CD4-positive, alpha-beta T cell treated with Interleukin-6 for 4 hours (primary cell): ENCODE measurements around the gene C1QA.

Experiments
- DNase-seq: peaks from one replicate; pipeline ENCODE4 v3.0.0-alpha.2; 2020; ENCODE audit warnings: mixed read lengths

Gene C1QA

DNA sequence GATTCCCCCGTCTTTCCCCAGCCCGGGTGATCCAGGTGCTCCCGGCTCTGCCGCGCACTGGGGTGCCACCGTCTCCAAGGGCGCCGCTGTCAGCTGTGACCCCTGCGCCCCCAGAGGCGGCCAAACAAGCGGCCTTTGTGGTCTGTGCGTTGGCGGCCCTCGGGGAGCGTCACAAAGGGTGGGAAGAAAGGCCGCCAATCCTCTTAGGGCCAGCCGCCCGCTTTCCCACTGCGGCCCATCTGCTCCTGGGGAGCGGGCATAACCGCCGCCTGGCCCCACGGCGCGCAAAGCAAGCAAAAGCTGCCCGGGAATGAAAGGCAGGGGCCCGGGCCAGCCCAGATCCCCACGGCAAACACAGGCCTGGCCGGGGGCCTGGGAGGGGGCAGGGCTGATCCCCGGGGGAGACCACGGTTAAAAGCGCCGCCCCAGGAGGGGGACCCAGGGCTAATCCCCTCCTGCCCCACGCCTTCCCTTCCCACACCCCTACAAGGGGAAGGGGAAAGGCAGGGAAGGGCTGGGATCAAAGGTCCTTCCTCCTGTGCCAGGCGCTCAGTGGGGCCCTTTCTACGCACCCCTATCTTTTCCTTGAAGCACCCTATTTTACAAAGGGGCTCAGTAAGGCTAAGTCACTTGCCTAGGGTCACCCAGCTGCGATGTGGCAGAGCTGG lies 40.6 kb downstream of the C1QA start:
- DNase-seq = no peak

DNA sequence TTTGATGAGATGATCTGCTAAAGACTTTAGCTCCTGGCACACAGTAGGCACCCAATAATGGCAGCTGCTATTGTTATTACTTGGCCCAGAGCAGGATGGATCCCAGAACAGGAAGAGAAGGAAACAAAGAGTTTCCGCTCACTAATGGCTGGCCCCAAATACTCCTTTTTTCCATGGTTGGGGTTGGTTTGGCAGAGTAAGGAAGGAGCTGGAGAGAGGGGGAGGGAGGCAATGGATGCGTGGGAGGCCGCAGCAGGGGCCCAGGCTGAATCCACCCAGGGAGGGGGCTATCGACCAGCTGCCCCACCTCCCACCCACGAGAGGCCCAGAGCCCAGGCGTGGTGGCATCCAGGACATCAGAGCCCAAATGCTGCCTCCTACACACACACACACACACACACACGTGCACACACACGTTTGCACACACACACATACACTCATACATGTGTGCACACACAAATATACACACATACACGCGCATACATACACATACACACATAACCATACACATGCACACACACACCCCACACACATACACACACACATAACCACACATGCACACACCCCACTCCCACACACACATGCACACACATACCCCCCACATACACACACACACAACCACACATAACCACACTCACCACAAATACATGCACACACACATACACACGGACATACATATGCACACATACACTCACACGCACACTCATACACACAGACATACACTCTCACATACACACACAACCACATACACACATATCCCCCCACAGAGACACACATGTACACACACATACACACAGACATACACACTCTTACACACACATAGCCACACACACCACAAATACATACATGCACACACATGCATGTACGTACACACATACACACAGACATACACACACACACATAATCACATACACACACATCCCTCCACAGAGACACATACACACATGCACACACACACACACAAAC lies 41.8 kb downstream of the C1QA start:
- no peak for DNase-seq

DNA sequence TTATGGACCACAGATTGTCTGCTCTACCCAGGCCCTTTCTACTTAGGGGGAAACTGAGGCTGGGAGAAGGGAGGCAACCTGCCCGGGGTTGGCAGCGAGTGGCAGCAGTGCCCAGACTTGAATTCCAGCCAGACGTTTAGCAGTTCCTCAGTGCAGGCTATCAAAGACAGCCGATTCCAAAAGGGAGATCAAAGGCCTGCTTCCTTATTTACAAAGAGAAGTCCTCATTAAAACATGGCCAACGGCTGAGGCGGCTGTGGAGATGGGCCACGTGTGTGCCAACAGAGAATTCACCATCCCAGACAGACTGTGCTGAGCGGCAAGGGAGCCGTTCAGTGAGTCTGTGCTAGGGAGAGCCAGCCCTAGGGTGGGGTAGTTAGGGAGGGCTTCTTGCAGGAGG lies 44.3 kb downstream of the C1QA start:
- no peak for DNase-seq

DNA sequence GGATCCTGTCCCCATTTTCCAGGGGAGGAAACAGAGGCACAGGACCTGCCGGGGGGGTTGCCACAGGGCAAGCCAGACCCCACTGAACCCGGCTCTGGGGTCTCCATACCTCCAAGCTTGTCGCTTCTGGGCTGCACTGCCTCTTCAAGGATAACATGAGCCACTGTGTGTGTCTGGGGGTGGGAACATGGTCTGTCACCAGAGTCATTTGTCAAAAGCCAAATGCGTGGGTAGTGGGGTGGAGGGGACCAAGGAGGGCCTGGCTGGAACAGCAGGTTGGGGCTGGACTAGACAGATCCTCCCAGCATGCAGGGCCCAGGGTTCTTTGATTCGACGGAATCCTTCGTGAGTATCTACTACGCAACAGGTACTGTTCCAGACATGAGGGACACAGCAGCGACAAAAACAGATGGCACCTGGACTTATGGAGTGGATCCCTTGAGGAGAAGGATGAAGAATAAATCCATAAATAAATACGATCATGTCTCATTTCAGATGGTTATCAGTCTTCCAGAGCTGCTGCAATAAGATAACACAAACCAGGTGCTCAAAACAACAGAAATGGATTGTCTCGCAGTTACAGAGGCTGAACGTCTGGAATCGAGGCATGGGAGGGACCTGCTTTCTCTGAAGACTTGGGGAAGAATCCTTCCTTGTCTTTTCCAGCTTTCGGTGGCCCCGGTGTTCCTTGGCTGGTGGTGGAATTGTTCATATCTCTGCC lies 45.3 kb downstream of the C1QA start:
- no peak for DNase-seq

DNA sequence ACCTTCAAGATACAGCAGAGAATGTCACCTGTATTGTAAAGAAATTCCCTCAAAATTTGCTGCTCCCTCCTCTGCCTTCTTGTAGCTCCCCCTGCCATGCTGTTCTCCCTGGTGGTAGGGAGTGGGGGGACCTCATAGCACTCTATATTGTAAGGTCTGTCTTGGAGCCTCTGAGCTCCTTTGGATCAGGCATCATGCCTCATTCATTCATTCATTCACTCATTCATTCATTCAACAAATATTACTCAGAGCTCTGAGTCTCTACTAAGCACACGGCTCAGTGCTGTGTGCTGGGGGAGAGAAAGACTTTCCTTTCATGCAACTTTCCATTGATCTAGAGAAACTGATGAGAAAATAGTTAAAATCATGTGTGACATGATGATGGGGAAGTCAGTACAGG lies 47.1 kb downstream of the C1QA start:
- DNase-seq = no peak

DNA sequence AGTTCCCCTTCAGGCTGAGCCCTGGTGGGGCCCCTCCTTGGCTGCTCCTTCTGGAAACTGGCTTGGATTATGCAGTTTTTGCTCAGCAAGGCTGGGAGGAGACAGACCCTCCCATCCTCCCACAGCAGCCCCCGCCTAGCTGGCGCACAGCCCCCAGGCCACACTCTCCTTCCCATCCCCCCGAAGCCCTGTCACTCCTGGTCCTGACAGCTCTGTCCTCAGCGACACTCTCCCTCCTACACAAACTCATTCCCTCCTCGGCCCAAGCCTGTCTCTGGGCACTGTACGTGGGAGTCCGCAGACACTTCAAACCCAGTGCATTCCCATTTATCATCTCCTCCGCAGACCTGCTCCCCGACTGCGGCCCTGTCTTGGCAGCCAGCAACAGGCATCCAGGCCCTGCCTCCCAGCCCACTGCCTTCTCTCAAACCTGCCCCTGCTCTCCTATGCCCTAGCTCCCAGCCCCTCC lies 49.2 kb downstream of the C1QA start:
- no peak for DNase-seq

DNA sequence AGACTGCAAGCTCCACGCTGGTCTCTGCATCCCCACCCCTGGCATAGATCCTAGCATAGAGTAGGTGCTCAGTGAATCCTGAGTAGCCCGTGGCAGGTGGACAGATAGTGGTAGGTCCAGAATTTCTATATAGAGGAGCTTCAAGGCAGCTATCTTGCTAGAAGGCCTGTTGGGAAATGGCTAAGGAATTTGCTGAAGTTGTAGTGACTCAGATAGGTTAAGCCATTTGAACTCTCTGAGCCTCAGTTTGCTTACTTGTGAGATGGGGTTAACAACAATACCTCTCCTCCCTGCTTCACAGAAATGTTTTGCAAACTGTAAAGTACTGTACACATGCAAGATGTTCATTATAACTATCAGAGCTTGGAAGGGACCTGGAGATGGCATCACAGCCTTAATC lies 50.8 kb downstream of the C1QA start:
- DNase-seq = no peak

DNA sequence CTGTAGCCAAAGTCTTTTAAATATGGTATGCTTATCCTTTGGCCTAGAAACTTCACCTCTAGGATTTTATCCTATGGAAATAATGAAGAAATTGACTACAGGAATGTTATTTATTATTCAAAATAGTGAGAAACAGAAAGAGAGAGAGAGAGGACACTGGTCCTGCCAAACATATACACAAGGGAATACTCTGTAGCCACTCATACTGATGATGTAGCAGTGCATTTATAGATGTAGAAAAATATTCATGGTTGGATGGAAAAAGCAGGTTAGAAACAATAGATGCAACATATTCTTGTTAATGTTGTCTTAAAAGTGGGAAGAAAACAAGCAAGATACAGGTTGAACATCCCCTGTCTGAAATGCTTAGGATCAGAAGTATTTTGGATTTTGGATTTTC lies 52.0 kb downstream of the C1QA start:
- no peak for DNase-seq
